Liver (tissue), 3 donors: ENCODE results near the gene BPHL.

Source experiments
- ATF3 ChIP-seq: IDR thresholded peaks from 2 replicates; pipeline ENCODE4 v1.6.1; 2016; ENCODE audit warnings: antibody characterized with exemption
- EGR1 ChIP-seq, 2 donors: IDR thresholded peaks; 2 replicates each; pipeline ENCODE4 v1.6.1; 2016 to 2018; ENCODE audit warnings: antibody characterized with exemption in 2 of 2, low read depth in 2 of 2
- RXRA ChIP-seq, 2 donors: IDR thresholded peaks; 2 replicates each; pipeline ENCODE4 v1.6.1; 2017 to 2018; ENCODE audit warnings: antibody characterized with exemption in 2 of 2, mild to moderate bottlenecking in 1 of 2
- TAF1 ChIP-seq: conservative IDR thresholded peaks from 2 replicates; pipeline ENCODE4 v1.6.1; 2016; ENCODE audit warnings: antibody characterized with exemption, mild to moderate bottlenecking
- TF ChIP-seq, protein P1 (sequence below): fragments of 150-350 bp; IDR thresholded peaks from 2 replicates; pipeline ENCODE4 v1.5.1; 2017; ENCODE audit warnings: improper control_type of control experiment, low read depth, low read length; ENCODE audit not compliant: missing input control
- TF ChIP-seq, protein P2 (sequence below): IDR thresholded peaks from 2 replicates; pipeline ENCODE4 v1.6.1; 2016; ENCODE audit warnings: antibody characterized with exemption
- TF ChIP-seq, protein P3 (sequence below): IDR thresholded peaks from 2 replicates; pipeline ENCODE4 v1.6.1; 2016; ENCODE audit warnings: antibody characterized with exemption, mild to moderate bottlenecking
- donor health status: healthy.
- donor health status: healthy.

GRCh38 chr6:3157131-3157933 is 38.8 kb downstream of the BPHL start, which contains the start of gene TUBB2A:
- TF ChIP-seq, protein P1, sequence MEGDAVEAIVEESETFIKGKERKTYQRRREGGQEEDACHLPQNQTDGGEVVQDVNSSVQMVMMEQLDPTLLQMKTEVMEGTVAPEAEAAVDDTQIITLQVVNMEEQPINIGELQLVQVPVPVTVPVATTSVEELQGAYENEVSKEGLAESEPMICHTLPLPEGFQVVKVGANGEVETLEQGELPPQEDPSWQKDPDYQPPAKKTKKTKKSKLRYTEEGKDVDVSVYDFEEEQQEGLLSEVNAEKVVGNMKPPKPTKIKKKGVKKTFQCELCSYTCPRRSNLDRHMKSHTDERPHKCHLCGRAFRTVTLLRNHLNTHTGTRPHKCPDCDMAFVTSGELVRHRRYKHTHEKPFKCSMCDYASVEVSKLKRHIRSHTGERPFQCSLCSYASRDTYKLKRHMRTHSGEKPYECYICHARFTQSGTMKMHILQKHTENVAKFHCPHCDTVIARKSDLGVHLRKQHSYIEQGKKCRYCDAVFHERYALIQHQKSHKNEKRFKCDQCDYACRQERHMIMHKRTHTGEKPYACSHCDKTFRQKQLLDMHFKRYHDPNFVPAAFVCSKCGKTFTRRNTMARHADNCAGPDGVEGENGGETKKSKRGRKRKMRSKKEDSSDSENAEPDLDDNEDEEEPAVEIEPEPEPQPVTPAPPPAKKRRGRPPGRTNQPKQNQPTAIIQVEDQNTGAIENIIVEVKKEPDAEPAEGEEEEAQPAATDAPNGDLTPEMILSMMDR, result peak; percentile 39
- TF ChIP-seq RXRA (IDR thresholded peaks at IDR 0.05) (no peak), EGR1 (IDR thresholded peaks at IDR 0.05; ENCODE audit: low read depth in 2 of 2) (peak; percentile 61 to 93), TAF1 (no peak), ATF3 (no peak)
- TF ChIP-seq, protein P2, sequence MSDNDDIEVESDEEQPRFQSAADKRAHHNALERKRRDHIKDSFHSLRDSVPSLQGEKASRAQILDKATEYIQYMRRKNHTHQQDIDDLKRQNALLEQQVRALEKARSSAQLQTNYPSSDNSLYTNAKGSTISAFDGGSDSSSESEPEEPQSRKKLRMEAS, result no peak
- TF ChIP-seq, protein P3, sequence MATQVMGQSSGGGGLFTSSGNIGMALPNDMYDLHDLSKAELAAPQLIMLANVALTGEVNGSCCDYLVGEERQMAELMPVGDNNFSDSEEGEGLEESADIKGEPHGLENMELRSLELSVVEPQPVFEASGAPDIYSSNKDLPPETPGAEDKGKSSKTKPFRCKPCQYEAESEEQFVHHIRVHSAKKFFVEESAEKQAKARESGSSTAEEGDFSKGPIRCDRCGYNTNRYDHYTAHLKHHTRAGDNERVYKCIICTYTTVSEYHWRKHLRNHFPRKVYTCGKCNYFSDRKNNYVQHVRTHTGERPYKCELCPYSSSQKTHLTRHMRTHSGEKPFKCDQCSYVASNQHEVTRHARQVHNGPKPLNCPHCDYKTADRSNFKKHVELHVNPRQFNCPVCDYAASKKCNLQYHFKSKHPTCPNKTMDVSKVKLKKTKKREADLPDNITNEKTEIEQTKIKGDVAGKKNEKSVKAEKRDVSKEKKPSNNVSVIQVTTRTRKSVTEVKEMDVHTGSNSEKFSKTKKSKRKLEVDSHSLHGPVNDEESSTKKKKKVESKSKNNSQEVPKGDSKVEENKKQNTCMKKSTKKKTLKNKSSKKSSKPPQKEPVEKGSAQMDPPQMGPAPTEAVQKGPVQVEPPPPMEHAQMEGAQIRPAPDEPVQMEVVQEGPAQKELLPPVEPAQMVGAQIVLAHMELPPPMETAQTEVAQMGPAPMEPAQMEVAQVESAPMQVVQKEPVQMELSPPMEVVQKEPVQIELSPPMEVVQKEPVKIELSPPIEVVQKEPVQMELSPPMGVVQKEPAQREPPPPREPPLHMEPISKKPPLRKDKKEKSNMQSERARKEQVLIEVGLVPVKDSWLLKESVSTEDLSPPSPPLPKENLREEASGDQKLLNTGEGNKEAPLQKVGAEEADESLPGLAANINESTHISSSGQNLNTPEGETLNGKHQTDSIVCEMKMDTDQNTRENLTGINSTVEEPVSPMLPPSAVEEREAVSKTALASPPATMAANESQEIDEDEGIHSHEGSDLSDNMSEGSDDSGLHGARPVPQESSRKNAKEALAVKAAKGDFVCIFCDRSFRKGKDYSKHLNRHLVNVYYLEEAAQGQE, result no peak
